HG03342 (cell line): ENCODE results near the gene DGKG.
A peak's percentile ranks its signal among the peaks of the same experiment; 100 is the strongest.

ENCODE experiments used
- ATAC-seq: cut with Tn5 transposase; IDR thresholded peaks from one replicate; pipeline ENCODE4 v1.9.1; 2021; ENCODE audit warnings: mild to moderate bottlenecking, moderate library complexity; ENCODE audit not compliant: unreplicated experiment

The DGKG gene

DNA sequence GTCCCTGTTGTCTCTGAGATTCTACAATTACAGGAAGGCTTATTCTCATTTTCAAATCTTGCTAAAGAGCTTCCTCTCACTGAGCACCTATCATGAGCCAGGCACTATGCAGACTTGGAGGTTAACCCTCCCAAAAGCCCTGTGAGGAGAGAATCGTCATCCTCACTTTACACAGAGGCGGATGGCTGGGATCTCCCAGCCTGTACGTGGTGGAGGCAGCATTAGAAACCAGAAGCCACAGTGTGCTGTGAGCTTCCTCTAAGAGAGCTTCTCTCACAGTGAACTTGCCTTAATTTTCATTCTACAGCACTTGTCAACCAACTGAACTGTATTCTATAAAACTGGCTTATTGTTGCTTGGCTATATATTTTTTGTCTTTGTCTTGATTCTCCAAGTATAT, 6.1 kb upstream of the DGKG start:
- ATAC-seq, result no peak

DNA sequence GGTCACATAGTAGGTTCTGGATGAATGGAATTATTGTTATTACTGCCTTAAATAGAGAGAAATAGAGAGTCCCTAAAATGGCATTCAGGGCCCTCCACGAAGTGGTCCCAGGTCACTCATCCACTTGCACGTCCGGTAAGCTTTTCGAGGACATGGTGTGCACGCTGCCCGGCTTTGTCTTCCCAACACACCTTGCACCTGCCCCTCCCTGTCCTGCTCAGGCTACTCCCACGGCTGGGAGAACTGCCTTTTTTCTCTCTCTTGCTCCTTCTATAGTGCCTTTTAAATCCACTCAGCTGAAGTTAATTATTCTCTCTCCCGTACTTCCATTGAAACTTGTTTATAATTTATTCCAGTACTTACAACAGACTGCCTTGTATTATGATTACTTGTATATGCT, 5.6 kb upstream of the DGKG start:
- ATAC-seq, result no peak

DNA sequence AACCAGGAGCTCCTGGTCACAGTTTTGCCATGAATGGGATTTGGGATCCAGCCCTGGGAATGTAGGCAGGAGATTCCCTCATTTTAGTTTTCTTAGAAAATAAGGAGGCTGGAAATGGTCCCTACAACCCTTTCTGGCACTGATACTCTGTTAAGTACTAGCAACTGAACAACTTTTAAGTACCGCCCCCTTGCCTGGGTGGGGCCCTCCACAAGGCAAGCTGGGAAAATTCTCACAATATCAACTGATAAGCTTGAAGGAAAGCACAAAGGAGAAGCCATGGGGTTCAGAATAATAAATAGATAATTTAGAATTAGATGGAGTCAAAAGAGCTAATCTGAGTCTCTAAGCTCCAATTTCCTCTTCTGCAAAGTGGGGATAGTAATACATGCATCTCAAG, 4.2 kb upstream of the DGKG start:
- no peak for ATAC-seq

DNA sequence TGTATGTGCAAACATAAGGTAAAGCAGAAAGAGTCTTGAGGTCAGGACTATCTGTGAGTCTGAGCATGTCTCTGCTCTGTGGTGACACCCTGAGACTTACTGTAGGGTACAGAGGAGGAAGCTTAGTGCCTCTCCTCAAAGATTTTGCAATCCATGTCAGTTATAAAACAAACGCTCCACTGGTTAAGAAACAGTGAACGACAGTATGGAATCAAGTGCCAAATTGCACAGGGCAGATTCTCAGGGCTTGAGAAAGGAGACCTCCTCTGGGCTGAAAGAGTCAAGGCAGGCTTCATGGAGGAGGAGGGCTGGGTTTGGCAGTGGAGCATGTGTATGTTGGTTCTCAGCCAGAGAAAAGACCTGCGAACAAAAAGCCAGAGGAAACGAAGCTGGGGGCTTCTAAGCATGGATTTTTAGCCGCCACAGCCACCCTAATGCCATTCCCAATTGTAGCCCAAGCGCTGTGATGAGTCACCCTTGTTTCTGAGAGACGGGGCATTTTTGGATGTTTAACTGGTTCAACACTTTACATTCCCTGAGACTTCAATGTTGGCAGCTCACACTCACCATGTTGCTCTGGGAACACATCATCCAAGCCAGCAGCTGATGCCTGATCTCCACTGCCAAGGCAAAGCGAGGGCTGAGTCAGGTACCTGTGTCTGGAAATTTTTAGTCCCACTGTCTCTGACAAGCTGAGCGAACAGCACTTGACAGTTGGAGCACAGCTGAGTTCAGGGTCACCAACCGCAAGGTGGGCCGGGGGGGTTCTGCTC, 3.4 kb upstream of the DGKG start:
- ATAC-seq, result no peak

DNA sequence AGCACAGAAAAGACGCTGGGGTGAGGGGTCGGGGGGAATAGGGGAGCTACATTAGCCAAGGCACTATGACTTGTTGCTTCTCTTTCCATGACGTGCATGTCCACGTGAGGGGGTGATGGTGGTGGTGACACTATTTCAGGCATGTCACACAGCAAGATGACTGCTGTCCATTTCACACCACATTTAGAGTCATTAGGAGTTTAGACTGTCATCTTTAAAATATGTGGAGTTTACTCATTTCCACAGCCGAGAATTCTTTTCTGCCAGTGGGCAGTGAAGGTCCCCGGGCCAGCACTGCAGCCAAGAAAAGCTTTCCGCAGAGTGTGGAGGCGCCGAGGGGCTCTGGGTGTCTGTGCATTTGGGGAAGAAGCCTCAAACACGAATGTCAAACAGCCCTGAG, 954 bp upstream of the DGKG start:
- ATAC-seq, result no peak

DNA sequence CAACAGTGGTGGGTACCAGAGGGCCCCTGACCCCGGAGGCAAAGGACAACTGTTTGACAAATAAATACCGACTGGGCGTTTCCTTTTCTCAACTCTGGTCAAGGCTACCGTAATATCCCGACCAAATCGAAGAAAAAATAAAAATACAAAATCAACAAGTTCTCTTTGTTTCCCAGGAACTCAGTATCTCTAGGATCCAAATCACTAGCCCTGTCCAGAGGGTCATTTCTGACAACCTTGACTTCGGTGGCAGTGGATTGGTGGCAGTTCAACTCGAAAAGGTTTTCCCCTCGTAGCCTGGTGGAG, 456 bp upstream of the DGKG start:
- ATAC-seq, result no peak

DNA sequence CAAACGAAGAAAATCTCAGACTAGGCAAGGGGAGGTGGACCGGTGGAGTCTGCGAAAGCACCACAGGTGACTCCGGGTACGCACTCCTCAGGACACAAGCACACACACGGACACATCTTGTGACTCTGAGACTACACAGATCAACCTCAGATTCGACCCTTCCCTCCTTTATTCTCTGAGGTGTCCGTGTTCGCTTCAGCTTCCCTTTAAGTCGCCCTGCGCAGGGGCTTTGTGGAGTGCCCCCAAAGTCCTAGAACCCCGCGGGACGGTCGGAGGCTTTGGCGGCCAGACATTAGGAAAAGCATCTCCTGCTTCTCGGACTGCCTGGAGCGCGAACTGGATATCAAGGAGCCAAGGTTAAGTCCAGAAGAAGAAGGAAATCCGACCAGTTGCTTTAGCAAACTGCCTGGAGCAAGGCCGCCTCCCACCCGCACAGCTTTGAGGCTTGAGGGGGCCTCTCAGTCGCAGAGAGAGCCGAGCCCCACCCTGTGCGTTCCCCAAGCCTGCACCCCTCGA, 730 bp downstream of the DGKG start:
- no peak for ATAC-seq

DNA sequence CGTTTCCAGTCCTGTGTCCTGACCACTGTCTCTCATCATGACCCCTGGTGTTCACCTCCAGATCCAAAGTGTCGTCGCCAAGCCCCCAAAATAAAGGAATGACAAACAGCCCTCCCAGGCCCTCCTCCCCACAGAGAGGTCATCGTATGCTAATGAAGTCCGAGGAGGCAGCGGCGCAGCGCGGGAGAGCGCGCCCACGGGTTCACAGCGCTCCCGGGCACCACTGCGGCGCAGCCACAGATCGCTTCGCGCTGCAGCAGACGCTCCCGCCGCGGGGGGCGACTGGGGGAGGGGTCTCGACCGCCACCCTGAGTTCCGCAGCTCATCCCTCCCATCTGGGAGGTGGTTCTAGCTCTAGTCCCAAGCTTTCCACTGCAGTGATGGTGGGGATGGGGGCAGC, 1.3 kb downstream of the DGKG start:
- ATAC-seq, result no peak

DNA sequence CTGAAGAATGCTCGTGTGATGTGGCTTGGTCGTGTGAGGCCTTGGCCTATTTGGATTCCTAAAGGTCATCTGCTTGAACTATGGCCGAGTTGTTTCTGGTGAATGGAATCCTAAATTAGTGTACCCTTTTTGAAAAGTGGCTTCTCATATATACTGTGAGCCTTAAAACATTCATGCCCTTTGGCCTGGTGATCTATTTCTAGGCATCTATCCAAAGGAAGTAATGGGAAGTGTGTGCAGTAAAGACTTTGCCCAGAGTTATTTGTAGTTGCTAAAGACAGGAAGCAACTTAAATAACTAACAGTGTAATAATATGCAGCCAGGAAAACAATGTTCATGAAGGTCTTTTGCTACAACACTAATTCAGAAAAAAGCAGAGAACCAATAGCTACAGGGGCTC, 3.0 kb downstream of the DGKG start:
- no peak for ATAC-seq

DNA sequence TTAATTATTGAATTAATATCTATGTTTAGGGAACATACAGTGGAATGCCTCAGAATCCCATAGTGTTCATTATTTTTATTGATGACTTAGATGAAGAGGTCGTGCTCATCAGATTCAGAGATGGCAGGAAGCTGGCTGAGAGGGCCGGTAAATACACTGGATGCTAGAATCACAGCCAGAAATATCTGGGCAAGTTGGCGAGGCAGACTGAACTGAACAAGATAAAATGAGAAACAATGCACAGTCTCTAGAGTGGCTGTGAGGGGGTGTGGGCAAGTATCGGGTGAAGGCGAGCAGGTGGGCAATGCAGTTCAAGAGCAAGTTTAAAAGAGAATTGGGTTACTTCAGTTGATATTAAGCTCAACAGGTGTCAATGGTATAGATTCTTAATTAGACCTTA, 5.9 kb downstream of the DGKG start:
- no peak for ATAC-seq

DNA sequence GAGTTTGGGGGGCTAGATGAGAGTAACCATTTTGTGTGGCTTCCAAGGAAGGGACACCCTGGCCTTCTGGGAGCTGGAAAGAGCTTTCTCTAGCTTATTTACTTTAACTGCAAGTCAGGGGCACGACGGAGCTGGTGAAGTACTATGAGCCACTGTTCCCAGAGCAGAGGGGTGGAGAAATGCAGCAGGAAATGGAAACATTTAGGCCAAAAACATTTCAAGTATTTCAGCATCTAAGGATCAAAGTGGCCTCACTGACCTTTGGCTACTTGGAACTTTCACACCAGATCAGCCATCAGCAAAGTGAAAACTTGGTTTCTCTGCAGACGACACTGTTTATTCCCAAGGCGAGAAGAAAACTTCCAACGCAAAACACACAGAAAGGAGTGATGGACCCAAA, 7.9 kb downstream of the DGKG start:
- no peak for ATAC-seq

DNA sequence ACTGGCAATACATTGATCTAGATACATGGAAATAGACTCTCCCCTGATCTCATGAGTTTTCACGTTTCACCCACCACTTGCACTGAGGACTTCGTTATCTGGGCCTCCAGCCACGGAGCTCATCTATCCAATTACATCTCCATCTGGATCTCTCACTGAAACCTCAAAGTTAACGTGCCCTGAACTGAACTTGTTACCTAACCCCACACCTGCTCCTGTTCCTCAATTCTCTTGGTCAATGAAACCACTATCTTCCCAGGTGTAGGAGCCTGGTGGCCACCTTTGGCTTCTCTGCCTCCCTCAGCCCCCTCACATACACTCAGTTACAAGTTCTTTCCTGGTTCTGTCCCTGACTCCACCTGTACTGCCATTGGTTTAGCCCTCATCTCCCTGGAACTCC, 9.7 kb downstream of the DGKG start:
- ATAC-seq, result no peak

DNA sequence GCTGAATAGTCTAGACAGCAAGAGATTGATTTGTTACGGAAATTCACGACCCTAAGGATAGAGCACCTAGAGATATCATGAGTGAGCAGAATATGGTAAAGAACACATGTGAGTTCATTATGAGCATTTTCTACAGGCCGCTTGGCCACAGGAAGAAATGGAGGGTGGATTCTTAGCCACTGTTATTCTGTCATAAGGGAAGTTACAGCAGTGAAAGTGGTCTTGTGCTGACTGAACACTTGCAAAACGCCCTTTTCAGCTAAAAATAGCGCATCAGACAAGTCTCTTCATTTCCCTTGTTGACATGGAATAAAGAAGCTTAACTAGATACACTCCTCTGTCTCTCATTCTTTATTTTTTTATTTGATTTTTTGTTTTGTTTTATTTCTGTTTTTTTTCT, 19.8 kb downstream of the DGKG start:
- ATAC-seq, result peak; percentile 64

DNA sequence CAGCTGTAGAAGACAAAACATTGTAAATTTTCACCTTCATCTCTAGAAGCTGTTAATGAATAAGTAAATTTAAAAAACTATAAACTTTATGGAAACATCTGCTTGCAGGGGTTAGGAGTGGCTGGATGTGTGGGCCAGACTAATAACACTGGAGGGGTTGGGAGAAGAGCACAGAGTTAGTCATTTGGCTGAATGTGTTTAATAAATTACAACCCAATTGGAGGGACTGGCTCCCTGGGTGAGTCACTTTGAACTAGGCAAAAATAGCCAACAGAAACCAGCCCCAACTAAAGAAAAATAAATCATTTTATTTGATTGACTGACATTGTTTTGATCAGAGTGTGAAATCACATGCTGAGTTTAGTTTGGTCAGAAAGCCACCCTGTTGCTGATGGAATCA, 21.8 kb downstream of the DGKG start:
- ATAC-seq, result no peak

DNA sequence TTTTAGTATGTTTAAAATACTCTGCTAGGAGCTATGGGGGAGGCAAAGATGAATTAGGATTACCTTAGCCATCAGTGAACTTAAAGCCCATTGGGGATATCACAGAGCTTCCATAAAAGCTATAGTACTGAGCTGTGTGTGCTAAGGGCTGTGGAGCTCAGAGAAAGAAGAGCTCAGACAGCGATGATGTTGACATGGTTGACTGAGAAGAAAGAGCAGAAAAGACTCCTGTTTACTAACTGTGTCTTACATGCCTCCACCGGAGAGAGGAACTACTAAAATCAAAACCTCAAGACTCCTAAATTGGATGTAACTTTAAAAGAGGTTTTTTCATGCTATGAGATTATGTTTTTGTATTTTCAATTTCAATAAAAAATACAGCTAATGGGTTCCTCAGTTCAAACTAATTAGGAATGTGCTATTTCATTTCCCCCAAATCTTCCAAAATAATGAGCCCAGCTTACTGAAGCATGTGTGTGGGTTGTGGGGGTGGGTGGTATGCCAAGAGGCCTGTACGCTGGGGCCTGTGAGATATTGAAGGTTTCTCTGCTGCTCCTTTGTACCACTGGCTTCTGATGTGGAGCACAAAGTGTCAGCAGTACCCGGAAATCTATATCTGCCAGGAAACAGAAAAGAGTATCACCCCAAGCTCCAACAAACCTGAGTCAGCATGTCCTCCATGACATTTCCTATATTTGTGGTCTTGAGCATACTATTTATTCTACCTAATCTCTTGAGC, 22.7 kb downstream of the DGKG start:
- no peak for ATAC-seq

DNA sequence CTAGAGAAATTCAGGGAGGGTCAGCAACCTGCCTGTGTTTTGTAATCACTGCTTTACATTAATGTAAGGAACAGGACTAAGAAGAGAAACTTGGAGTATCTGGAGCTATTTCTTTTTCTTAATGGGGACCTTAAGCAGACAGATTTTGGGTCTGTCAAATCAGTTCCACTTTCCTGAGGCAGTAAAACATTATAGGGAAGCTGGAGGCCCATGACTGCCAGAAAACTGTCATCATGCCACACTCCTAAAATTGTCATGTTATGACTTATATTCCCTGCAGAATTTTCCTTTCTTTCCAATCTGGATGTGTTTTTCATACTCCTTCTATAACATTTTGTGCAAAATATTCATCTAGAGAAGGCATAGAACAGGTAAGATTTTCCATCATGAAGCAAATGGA, 28.8 kb downstream of the DGKG start:
- no peak for ATAC-seq

DNA sequence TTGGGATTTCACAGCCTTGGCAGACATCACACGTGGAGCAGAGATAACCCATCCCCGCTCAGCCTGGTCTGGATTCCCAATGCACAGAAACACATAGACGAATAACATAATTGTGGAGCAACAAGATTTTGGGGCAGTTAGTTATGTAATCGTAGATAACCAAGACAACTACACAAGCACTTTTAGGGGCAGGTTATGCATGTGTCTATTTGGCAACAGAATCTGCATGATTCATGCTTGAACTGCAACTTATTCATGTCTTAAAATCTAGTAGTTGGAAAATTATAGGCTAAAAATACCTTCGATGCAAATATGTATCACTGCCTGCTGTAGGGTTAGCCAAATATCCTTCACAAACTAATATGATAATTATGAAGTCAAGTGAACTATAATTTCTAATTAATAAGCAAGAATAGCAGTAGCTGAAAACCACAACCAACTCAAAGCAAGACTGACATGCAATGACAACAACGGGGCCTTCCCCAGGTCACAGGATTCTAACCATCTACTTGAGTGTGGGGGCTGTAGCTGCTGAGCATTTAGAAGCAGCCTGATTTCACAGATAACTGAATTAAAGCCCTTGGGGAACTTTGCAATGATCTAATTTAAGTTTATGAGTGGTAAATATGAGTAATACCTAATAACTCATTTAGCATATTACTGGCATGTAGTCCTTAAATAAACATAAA, 31.1 kb downstream of the DGKG start:
- ATAC-seq, result no peak

DNA sequence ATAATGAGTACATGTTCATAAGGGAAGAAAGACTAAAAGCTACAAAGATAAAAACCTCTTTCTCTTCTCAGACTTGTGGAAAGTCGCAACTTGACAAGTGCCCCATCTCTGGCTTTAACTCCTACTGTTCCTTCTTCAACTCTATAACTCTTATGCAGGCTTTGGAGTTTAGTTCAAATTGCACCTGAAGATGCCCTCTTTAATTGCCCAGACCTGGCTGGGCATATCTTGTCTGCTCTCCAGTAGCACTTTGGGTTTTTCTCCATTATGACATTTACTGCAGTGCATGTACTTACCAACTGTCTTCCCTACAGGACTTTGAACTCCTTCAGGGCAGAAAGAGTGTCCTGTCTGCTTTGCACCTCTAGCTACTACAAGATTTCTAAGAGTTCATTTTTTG, 32.4 kb downstream of the DGKG start:
- ATAC-seq, result no peak

DNA sequence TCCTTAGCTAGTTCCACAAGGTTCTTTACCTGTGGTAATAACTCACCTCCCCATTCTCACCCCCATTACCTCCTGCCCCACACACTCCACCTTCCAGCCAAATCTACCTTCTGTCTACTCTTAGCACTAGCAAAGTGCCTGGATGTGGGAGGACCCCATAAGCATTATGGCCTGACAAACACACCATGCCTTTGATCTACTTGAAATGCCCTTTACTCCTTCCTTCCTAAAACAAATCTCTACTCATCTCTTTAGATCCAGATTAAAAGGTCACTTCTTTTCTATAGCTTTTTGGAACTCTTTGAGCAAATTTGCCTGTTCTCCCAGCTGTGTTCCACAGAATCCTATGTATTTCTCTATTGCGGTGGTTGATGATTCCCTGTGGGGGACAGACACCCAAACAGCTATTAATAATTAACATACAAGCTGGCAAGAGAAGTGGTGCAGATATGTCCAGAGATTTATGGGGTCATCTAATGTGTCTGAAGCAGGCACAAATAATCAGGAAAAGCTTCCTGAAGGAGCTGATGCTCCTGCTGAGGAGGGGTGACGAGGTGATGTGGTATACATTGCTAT, 34.0 kb downstream of the DGKG start:
- ATAC-seq, result no peak

DNA sequence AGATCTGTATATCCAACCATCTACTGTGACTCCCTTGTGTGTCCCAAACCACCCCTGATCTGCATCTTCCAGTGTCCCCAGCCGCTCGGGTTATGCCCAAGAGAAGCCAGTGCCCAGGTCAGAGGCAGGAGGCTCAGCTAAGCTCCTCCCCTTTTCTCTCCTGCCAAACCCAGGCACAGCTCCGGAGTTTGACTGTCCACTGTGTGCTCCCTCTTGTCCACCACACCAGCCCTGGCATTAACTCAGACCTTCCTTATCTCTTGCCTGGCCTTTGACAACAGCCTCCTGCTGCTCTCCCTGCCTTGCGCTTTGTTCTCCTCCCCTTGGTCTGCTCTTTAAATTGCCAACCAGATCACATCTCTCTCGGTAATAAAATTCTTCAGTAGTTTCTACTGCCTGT, 39.3 kb downstream of the DGKG start:
- ATAC-seq, result no peak

DNA sequence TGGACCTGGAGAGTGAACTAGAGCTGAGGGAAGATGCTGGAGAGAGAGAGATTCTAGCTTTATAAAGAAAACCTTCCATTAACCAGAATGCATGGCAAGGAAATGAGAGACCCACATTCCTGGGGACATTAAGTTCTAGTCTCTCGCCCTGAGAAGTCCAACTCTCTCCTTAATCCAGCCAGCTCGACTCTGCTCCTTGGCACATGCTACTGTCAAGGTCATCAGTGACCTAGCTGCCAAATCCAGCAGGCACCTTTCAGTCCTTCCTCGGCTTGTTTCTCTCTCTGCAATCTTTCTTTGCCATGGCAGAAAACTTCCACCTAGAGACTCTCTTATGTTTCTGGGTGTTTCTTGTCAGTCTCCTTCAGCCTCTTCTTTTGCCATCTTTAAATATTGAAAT, 40.3 kb downstream of the DGKG start:
- no peak for ATAC-seq
